AG04450 (cell line): ENCODE data around the gene ERICH6. TPM values are rescaled to one million over a fixed set of nuclear protein-coding genes. Genes with fewer than 3 reads are reported as not detected.

Experiments used
- CTCF ChIA-PET: fragments of 300-600, 350-600 bp; formaldehyde crosslinking; extraction: SDS; loops from one replicate; lab custom pipeline; 2022; ENCODE audit warnings: antibody characterized with exemption, inconsistent platforms; lab: Charles Lee
- POLR2A ChIA-PET: fragments of 350-600 bp; formaldehyde crosslinking; extraction: SDS; loops from one replicate; lab custom pipeline; 2021; ENCODE audit warnings: antibody characterized with exemption, inconsistent platforms; lab: Yijun Ruan, JAX
- DNase-seq: peaks from one replicate; pipeline ENCODE4 v3.0.0-alpha.2; 2011; ENCODE audit warnings: low read depth, low spot score
- H3K27ac ChIP-seq: one replicate; pipeline ENCODE4 v1.5.1; 2012; ENCODE audit warnings: low read depth, low read length, control low read depth
- H3K27me3 ChIP-seq: one replicate; pipeline ENCODE4 v1.6.0; 2012; ENCODE audit warnings: low read length; ENCODE audit not compliant: control insufficient read depth, insufficient read depth
- H3K4me3 ChIP-seq: 2 replicates; pipeline ENCODE4 v1.5.1; 2011; ENCODE audit warnings: mild to moderate bottlenecking, low read depth, low read length, control low read depth
- H3K9me3 ChIP-seq: 2 replicates; pipeline ENCODE4 v1.5.1; 2012; ENCODE audit warnings: low read length; ENCODE audit not compliant: control insufficient read depth, insufficient read depth
- CTCF ChIP-seq: IDR thresholded peaks from 2 replicates; pipeline ENCODE4 v1.5.1; 2011; ENCODE audit warnings: low read depth, low read length, control low read depth, inconsistent platforms
- polyA plus RNA-seq: library from polyadenylated mRNA; depleted of rRNA; stranded (reverse); fragments of >200 nt; gene quantifications from 2 replicates; pipeline ENCODE4 v1.2.3, GENCODE V29; 2011

ERICH6 gene
- polyA plus RNA-seq, 1 experiment, result not detected

GRCh38 chr3:150734795-150735119 is 31.0 kb upstream of the ERICH6 start:
- H3K9me3 ChIP-seq, result no peaks in the 10 kb centered on the region
- DNase-seq, result no peak
- ChIA-PET CTCF (interaction anchor here (2.0 kb wide), 1 partner anchor 13 kb away, joined by 10 read pairs; no protein-coding TSS in a partner anchor), POLR2A (no interaction called here)
- TF ChIP-seq CTCF, result no peak
- H3K27ac ChIP-seq, result no peak overlapping the region
- no peak overlapping the region for H3K4me3 ChIP-seq
- no peaks in the 10 kb centered on the region for H3K27me3 ChIP-seq

GRCh38 chr3:150733936-150734794 is 30.4 kb upstream of the ERICH6 start:
- no peak for DNase-seq
- H3K27me3 ChIP-seq, result no peaks in the 10 kb centered on the region
- no peaks in the 10 kb centered on the region for H3K9me3 ChIP-seq
- ChIA-PET CTCF (interaction anchor here (0.6 to 2.0 kb wide), 2 partner anchors 13 to 351 kb away, joined by 3 to 10 read pairs; partner anchors contain the start of gene MED12L), POLR2A (no interaction called here)
- no peak overlapping the region for H3K4me3 ChIP-seq
- H3K27ac ChIP-seq, result no peak overlapping the region
- TF ChIP-seq CTCF, result no peak

- H3K9me3 ChIP-seq, result no peaks in the 10 kb centered on the region
- no peak overlapping the region for H3K4me3 ChIP-seq
- no peak for DNase-seq
- H3K27ac ChIP-seq, result no peak overlapping the region
- TF ChIP-seq CTCF, result no peak
- POLR2A ChIA-PET, result no interaction called here
- no peaks in the 10 kb centered on the region for H3K27me3 ChIP-seq
- CTCF ChIA-PET, result interaction anchor here (0.6 kb wide), 1 partner anchor 352 kb away, joined by 3 read pairs; the partner anchor contains the start of gene MED12L
Observed at GRCh38 chr3:150733373-150733935, 29.7 kb upstream of the ERICH6 start.

- ChIA-PET POLR2A (no interaction called here), CTCF (interaction anchor here (0.9 to 2.2 kb wide), 3 partner anchors 8 to 135 kb away, joined by 3 to 7 read pairs (median 3); no protein-coding TSS in a partner anchor)
- Histone ChIP-seq H3K27me3 (no peaks in the 10 kb centered on the region), H3K4me3 (no peak overlapping the region), H3K9me3 (no peaks in the 10 kb centered on the region), H3K27ac (no peak overlapping the region)
- DNase-seq, result no peak
- no peak for TF ChIP-seq CTCF
Observed at GRCh38 chr3:150729682-150730360, 26.1 kb upstream of the ERICH6 start.
